Loucy (cell line): Measurements from ENCODE around the gene PVALEF.

Source experiments
- H2AFZ ChIP-seq: fragments of 200-600 bp; sonication (generic); 2 replicates; pipeline ENCODE4 v1.6.0; 2016; ENCODE audit warnings: antibody characterized with exemption, mild to moderate bottlenecking, low read length, moderate library complexity
- H3F3A ChIP-seq: fragments of 200-600 bp; 2 replicates; pipeline ENCODE4 v1.6.0; 2016; ENCODE audit warnings: antibody characterized with exemption, low read depth, mild to moderate bottlenecking
- H3K27me3 ChIP-seq: fragments of 200-600 bp; sonication (generic); 2 replicates; pipeline ENCODE4 v1.6.1; 2014; ENCODE audit warnings: low read length, mild to moderate bottlenecking; ENCODE audit not compliant: insufficient read depth, poor library complexity, severe bottlenecking
- H3K36me3 ChIP-seq: fragments of 200-600 bp; sonication (generic); 2 replicates; pipeline ENCODE4 v1.6.1; 2016; ENCODE audit warnings: low read length; ENCODE audit not compliant: insufficient read depth
- H3K4me1 ChIP-seq: fragments of 200-600 bp; sonication (generic); 2 replicates; pipeline ENCODE4 v1.5.1; 2014; ENCODE audit warnings: low read length, mild to moderate bottlenecking; ENCODE audit not compliant: insufficient read depth, poor library complexity, severe bottlenecking
- H3K4me2 ChIP-seq: fragments of 200-600 bp; sonication (generic); 2 replicates; pipeline ENCODE4 v1.6.0; 2014; ENCODE audit warnings: antibody characterized with exemption, low read length, low read depth, mild to moderate bottlenecking; ENCODE audit not compliant: poor library complexity, severe bottlenecking
- H3K4me3 ChIP-seq: fragments of 200-600 bp; sonication (generic); 2 replicates; pipeline ENCODE4 v1.5.1; 2014; ENCODE audit warnings: low read length, mild to moderate bottlenecking, mixed read lengths; ENCODE audit not compliant: poor library complexity, severe bottlenecking
- H3K79me2 ChIP-seq: fragments of 200-600 bp; sonication (generic); 2 replicates; pipeline ENCODE4 v1.6.1; 2014; ENCODE audit warnings: low read length; ENCODE audit not compliant: insufficient read depth
- H3K9ac ChIP-seq: fragments of 200-600 bp; sonication (generic); 2 replicates; pipeline ENCODE4 v1.6.0; 2014; ENCODE audit warnings: mild to moderate bottlenecking, low read depth, low read length, moderate library complexity; ENCODE audit not compliant: poor library complexity, severe bottlenecking
- H3K9me2 ChIP-seq: fragments of 200-600 bp; sonication (generic); replicated peaks from 2 replicates; pipeline ENCODE4 v1.6.1; 2016; ENCODE audit warnings: low read depth, low read length, mixed read lengths
- H3K9me3 ChIP-seq: fragments of 200-600 bp; sonication (generic); 2 replicates; pipeline ENCODE4 v1.6.1; 2014; ENCODE audit warnings: mild to moderate bottlenecking, antibody characterized with exemption, low read length, low read depth; ENCODE audit not compliant: insufficient read depth
- H4K20me1 ChIP-seq: fragments of 200-600 bp; sonication (generic); 2 replicates; pipeline ENCODE4 v1.6.0; 2014; ENCODE audit warnings: antibody characterized with exemption, low read length, mild to moderate bottlenecking; ENCODE audit not compliant: insufficient read depth, poor library complexity, severe bottlenecking
- CTCF ChIP-seq: fragments of 200-600 bp; sonication (generic); conservative IDR thresholded peaks from 2 replicates; pipeline ENCODE4 v1.5.1; 2014; ENCODE audit warnings: mild to moderate bottlenecking, antibody characterized with exemption, low read length
- EZH2phosphoT487 ChIP-seq: fragments of 200-600 bp; IDR thresholded peaks from 2 replicates; pipeline ENCODE4 v1.6.1; 2018; ENCODE audit warnings: antibody characterized with exemption, mild to moderate bottlenecking, moderate library complexity, borderline replicate concordance

PVALEF gene

GRCh38 chr17:81140018-81140417 is 25.3 kb upstream of the PVALEF start:
- Histone ChIP-seq H3K4me2 (no peak overlapping the region), H3K79me2 (no peaks in the 10 kb centered on the region)

GRCh38 chr17:81140695-81141094 is 24.6 kb upstream of the PVALEF start:
- no peaks in the 10 kb centered on the region for H3K36me3 ChIP-seq
- no peak overlapping the region for H2AFZ ChIP-seq
- no peaks in the 10 kb centered on the region for H3K9me2 ChIP-seq
- no peak overlapping the region for H3K4me2 ChIP-seq
- H3K4me1 ChIP-seq: peaks cover 3% of the 10 kb centered on the region
- H3K4me3 ChIP-seq: no peak overlapping the region
- H3K27me3 ChIP-seq: no peaks in the 10 kb centered on the region
- no peaks in the 10 kb centered on the region for H3K79me2 ChIP-seq
- no peak for TF ChIP-seq CTCF
- TF ChIP-seq EZH2phosphoT487: no peak
- H3K9me3 ChIP-seq: no peaks in the 10 kb centered on the region
- peaks cover 2% of the 10 kb centered on the region; the same call in 1 of the 2 replicates for H3F3A ChIP-seq
- no peak overlapping the region for H3K9ac ChIP-seq
- H4K20me1 ChIP-seq: no peaks in the 10 kb centered on the region

More at GRCh38 chr17:81140018-81140417, 25.3 kb upstream of the PVALEF start:
- H2AFZ ChIP-seq: no peak overlapping the region
- no peaks in the 10 kb centered on the region for H4K20me1 ChIP-seq
- H3K36me3 ChIP-seq: no peaks in the 10 kb centered on the region
- H3K9me3 ChIP-seq: no peaks in the 10 kb centered on the region
- peaks cover 2% of the 10 kb centered on the region; the same call in 1 of the 2 replicates for H3F3A ChIP-seq
- H3K4me1 ChIP-seq: peaks cover 3% of the 10 kb centered on the region
- H3K9ac ChIP-seq: no peak overlapping the region
- H3K4me3 ChIP-seq: no peak overlapping the region
- TF ChIP-seq EZH2phosphoT487 (no peak), CTCF (no peak)
- no peaks in the 10 kb centered on the region for H3K9me2 ChIP-seq
- no peaks in the 10 kb centered on the region for H3K27me3 ChIP-seq

GRCh38 chr17:81142301-81143199 is 22.8 kb upstream of the PVALEF start:
- Histone ChIP-seq H3K9me3 (no peaks in the 10 kb centered on the region), H2AFZ (peak overlapping the region; percentile 32; the same call in 1 of the 2 replicates), H3K4me3 (no peak overlapping the region), H4K20me1 (no peaks in the 10 kb centered on the region), H3K9ac (no peak overlapping the region), H3K36me3 (no peaks in the 10 kb centered on the region), H3K27me3 (no peaks in the 10 kb centered on the region), H3K4me1 (peaks cover 3% of the 10 kb centered on the region), H3K4me2 (no peak overlapping the region), H3F3A (peaks cover under 1% of the 10 kb centered on the region; the same call in 1 of the 2 replicates), H3K79me2 (no peaks in the 10 kb centered on the region), H3K9me2 (no peaks in the 10 kb centered on the region)
- TF ChIP-seq CTCF (peak; percentile 74), EZH2phosphoT487 (no peak)
